Neural cell (in vitro differentiated cells): Measurements from ENCODE around the gene ERC2. TPM values are rescaled to one million over a fixed set of nuclear protein-coding genes. Genes with fewer than 3 reads are reported as not detected.

Experiments
- H2AFZ ChIP-seq: fragments of 200-600, 300-800 bp; sonication (generic), shearing (Covaris generic); 2 replicates; pipeline ENCODE4 v1.6.0; 2014; ENCODE audit warnings: low read depth, mild to moderate bottlenecking, antibody characterized with exemption, low read length, moderate library complexity
- H3F3A ChIP-seq: fragments of 200-600 bp; shearing (Covaris generic); 2 replicates; pipeline ENCODE4 v1.6.1; 2016; ENCODE audit warnings: mild to moderate bottlenecking, moderate library complexity, mixed read lengths, antibody characterized with exemption, low read length; ENCODE audit not compliant: insufficient read depth, poor library complexity, severe bottlenecking
- H3K27ac ChIP-seq: fragments of 200-600, 300-800 bp; sonication (generic), shearing (Covaris generic); 2 replicates; pipeline ENCODE4 v1.5.1; 2014; ENCODE audit warnings: mild to moderate bottlenecking, low read length, moderate library complexity
- H3K27me3 ChIP-seq: fragments of 300-800, 200-600 bp; sonication (generic), shearing (Covaris generic); 2 replicates; pipeline ENCODE4 v1.6.0; 2014; ENCODE audit warnings: mild to moderate bottlenecking, low read depth, low read length, moderate library complexity; ENCODE audit not compliant: insufficient read depth
- H3K36me3 ChIP-seq: fragments of 300-800, 200-600 bp; sonication (generic), shearing (Covaris generic); 2 replicates; pipeline ENCODE4 v1.5.1; 2014; ENCODE audit warnings: mild to moderate bottlenecking, antibody characterized with exemption, low read length, moderate library complexity; ENCODE audit not compliant: insufficient read depth
- H3K4me2 ChIP-seq: fragments of 300-800, 200-600 bp; sonication (generic), shearing (Covaris generic); 2 replicates; pipeline ENCODE4 v1.6.0; 2014; ENCODE audit warnings: mild to moderate bottlenecking, low read length
- H3K4me3 ChIP-seq: fragments of 300-800, 200-600 bp; sonication (generic), shearing (Covaris generic); 2 replicates; pipeline ENCODE4 v1.5.1; 2014; ENCODE audit warnings: mild to moderate bottlenecking, low read length, moderate library complexity
- H3K79me2 ChIP-seq: fragments of 200-600 bp; shearing (Covaris generic); replicated peaks from 2 replicates; pipeline ENCODE4 v1.6.0; 2014; ENCODE audit warnings: mild to moderate bottlenecking, low read length, moderate library complexity; ENCODE audit not compliant: insufficient read depth
- H3K9ac ChIP-seq: fragments of 300-800, 200-600 bp; sonication (generic), shearing (Covaris generic); 2 replicates; pipeline ENCODE4 v1.6.1; 2016; ENCODE audit warnings: mild to moderate bottlenecking, low read length, mixed read lengths
- H3K9me2 ChIP-seq: fragments of 200-600 bp; shearing (Covaris generic); 2 replicates; pipeline ENCODE4 v1.6.1; 2016; ENCODE audit warnings: mild to moderate bottlenecking, low read length, mixed read lengths; ENCODE audit not compliant: insufficient read depth
- H3K9me3 ChIP-seq: fragments of 200-600, 300-800 bp; sonication (generic), shearing (Covaris generic); 2 replicates; pipeline ENCODE4 v1.6.1; 2016; ENCODE audit warnings: mild to moderate bottlenecking, mixed run types, low read length, moderate library complexity, mixed read lengths
- H4K20me1 ChIP-seq: fragments of 200-600 bp; shearing (Covaris generic); 2 replicates; pipeline ENCODE4 v1.6.1; 2016; ENCODE audit warnings: mild to moderate bottlenecking, mixed run types; ENCODE audit not compliant: insufficient read depth
- EP300 ChIP-seq: fragments of 450-650 bp; conservative IDR thresholded peaks from 2 replicates; pipeline ENCODE4 v1.6.1; 2014; ENCODE audit warnings: antibody characterized with exemption, mild to moderate bottlenecking, moderate library complexity; ENCODE audit not compliant: poor library complexity, severe bottlenecking
- EZH2 ChIP-seq: fragments of 200-600, 300-800 bp; shearing (Covaris generic), sonication (generic); IDR thresholded peaks from 2 replicates; pipeline ENCODE4 v1.6.1; 2014; ENCODE audit warnings: antibody characterized with exemption, low read length, borderline replicate concordance, mild to moderate bottlenecking; ENCODE audit not compliant: insufficient read depth, poor library complexity, severe bottlenecking
- MXI1 ChIP-seq: fragments of 450-650 bp; conservative IDR thresholded peaks from 2 replicates; pipeline ENCODE4 v1.6.1; 2014; ENCODE audit warnings: antibody characterized with exemption, mild to moderate bottlenecking; ENCODE audit not compliant: poor library complexity, severe bottlenecking
- POLR2AphosphoS5 ChIP-seq: IDR thresholded peaks from 2 replicates; pipeline ENCODE4 v1.6.1; 2012
- RAD21 ChIP-seq: fragments of 450-650 bp; conservative IDR thresholded peaks from 2 replicates; pipeline ENCODE4 v1.6.1; 2014; ENCODE audit warnings: antibody characterized with exemption, mild to moderate bottlenecking, moderate library complexity
- SMC3 ChIP-seq: fragments of 450-650 bp; conservative IDR thresholded peaks from 2 replicates; pipeline ENCODE4 v1.6.1; 2014; ENCODE audit warnings: antibody characterized with exemption, mild to moderate bottlenecking, moderate library complexity; ENCODE audit not compliant: poor library complexity
- TAF1 ChIP-seq: IDR thresholded peaks from 2 replicates; pipeline ENCODE4 v1.6.1; 2012; ENCODE audit warnings: low read depth
- polyA plus RNA-seq: library from polyadenylated mRNA; depleted of rRNA; stranded (reverse); fragments of >200 nt; gene quantifications from 2 replicates; pipeline ENCODE4 v1.2.3, GENCODE V29; 2014
- TF ChIP-seq, protein P1 (sequence below): IDR thresholded peaks from 2 replicates; pipeline ENCODE4 v1.6.1; 2012; ENCODE audit warnings: borderline replicate concordance
- TF ChIP-seq, protein P2 (sequence below): fragments of 450-650 bp; IDR thresholded peaks from 2 replicates; pipeline ENCODE4 v1.5.1; 2014; ENCODE audit warnings: antibody characterized with exemption, mild to moderate bottlenecking, moderate library complexity; ENCODE audit not compliant: poor library complexity, severe bottlenecking

ERC2 gene
- polyA plus RNA-seq, 1 donor from 2014 or later: 60.4 TPM

DNA sequence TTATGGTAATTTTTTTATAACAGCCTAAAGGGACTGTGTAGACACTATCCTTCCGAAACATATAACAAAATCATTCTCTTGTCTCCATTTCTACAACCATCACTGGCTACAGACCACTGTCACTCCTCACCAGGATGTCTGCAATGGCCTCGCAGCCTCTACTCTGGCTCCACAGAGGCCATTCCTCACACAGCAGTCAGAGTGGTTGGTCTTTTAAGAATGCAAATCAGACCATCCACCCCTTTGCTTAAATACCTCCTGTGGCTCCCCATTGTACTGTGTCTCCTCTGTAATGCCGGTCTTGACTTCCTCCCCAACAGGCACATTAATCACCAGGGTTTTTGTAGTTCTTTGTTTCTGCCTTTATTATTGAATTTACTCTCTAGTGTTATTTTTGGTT lies 344.8 kb downstream of the ERC2 start:
- H3K27ac ChIP-seq: no peak overlapping the region
- no peaks in the 10 kb centered on the region for H3K27me3 ChIP-seq
- no peaks in the 10 kb centered on the region for H4K20me1 ChIP-seq
- H2AFZ ChIP-seq: no peak overlapping the region
- no peak overlapping the region for H3K9ac ChIP-seq
- no peak for TF ChIP-seq RAD21
- TF ChIP-seq SMC3: no peak
- TF ChIP-seq EZH2: no peak
- TF ChIP-seq, protein P1, sequence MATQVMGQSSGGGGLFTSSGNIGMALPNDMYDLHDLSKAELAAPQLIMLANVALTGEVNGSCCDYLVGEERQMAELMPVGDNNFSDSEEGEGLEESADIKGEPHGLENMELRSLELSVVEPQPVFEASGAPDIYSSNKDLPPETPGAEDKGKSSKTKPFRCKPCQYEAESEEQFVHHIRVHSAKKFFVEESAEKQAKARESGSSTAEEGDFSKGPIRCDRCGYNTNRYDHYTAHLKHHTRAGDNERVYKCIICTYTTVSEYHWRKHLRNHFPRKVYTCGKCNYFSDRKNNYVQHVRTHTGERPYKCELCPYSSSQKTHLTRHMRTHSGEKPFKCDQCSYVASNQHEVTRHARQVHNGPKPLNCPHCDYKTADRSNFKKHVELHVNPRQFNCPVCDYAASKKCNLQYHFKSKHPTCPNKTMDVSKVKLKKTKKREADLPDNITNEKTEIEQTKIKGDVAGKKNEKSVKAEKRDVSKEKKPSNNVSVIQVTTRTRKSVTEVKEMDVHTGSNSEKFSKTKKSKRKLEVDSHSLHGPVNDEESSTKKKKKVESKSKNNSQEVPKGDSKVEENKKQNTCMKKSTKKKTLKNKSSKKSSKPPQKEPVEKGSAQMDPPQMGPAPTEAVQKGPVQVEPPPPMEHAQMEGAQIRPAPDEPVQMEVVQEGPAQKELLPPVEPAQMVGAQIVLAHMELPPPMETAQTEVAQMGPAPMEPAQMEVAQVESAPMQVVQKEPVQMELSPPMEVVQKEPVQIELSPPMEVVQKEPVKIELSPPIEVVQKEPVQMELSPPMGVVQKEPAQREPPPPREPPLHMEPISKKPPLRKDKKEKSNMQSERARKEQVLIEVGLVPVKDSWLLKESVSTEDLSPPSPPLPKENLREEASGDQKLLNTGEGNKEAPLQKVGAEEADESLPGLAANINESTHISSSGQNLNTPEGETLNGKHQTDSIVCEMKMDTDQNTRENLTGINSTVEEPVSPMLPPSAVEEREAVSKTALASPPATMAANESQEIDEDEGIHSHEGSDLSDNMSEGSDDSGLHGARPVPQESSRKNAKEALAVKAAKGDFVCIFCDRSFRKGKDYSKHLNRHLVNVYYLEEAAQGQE: no peak
- TF ChIP-seq MXI1: no peak
- TF ChIP-seq EP300: no peak
- TF ChIP-seq, protein P2, sequence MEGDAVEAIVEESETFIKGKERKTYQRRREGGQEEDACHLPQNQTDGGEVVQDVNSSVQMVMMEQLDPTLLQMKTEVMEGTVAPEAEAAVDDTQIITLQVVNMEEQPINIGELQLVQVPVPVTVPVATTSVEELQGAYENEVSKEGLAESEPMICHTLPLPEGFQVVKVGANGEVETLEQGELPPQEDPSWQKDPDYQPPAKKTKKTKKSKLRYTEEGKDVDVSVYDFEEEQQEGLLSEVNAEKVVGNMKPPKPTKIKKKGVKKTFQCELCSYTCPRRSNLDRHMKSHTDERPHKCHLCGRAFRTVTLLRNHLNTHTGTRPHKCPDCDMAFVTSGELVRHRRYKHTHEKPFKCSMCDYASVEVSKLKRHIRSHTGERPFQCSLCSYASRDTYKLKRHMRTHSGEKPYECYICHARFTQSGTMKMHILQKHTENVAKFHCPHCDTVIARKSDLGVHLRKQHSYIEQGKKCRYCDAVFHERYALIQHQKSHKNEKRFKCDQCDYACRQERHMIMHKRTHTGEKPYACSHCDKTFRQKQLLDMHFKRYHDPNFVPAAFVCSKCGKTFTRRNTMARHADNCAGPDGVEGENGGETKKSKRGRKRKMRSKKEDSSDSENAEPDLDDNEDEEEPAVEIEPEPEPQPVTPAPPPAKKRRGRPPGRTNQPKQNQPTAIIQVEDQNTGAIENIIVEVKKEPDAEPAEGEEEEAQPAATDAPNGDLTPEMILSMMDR: no peak
- TF ChIP-seq TAF1: no peak
- TF ChIP-seq POLR2AphosphoS5: no peak
- no peaks in the 10 kb centered on the region for H3K9me2 ChIP-seq
- H3K4me2 ChIP-seq: no peak overlapping the region
- no peaks in the 10 kb centered on the region for H3K36me3 ChIP-seq
- no peaks in the 10 kb centered on the region for H3K79me2 ChIP-seq
- no peaks in the 10 kb centered on the region for H3K9me3 ChIP-seq
- H3F3A ChIP-seq: no peaks in the 10 kb centered on the region
- H3K4me3 ChIP-seq: no peak overlapping the region

DNA sequence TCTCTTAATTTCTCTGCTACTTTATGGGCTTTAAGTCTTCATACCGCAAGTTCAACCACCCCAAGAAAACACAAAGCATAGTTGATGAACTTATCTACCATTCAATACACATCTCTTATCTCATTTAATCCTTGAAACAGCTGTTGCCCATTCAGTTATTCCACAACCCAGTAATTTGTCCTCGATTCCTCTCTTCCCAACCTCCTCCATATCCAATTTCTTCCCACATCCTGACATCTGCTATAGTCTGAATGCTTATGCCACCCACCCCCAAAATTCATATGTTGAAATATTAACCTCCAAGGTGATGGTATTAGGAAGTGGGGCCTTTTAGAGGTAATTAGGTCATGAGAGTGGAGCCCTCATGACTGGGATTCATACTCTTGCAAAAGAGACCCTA lies 345.4 kb downstream of the ERC2 start:
- no peak overlapping the region for H3K4me2 ChIP-seq
- no peaks in the 10 kb centered on the region for H3F3A ChIP-seq
- H3K36me3 ChIP-seq: no peaks in the 10 kb centered on the region
- H2AFZ ChIP-seq: no peak overlapping the region
- H3K4me3 ChIP-seq: no peak overlapping the region
- H3K79me2 ChIP-seq: no peaks in the 10 kb centered on the region
- no peaks in the 10 kb centered on the region for H4K20me1 ChIP-seq
- H3K9me2 ChIP-seq: no peaks in the 10 kb centered on the region
- H3K27me3 ChIP-seq: no peaks in the 10 kb centered on the region
- no peak overlapping the region for H3K9ac ChIP-seq
- H3K9me3 ChIP-seq: no peaks in the 10 kb centered on the region
- no peak overlapping the region for H3K27ac ChIP-seq
- TF ChIP-seq TAF1: no peak
- no peak for TF ChIP-seq POLR2AphosphoS5
- TF ChIP-seq EP300: no peak
- TF ChIP-seq, protein P2: no peak
- no peak for TF ChIP-seq RAD21
- no peak for TF ChIP-seq EZH2
- TF ChIP-seq, protein P1: no peak
